Endothelial cell of umbilical vein (primary cell): ENCODE measurements around the gene TNRC6A. TPM values are rescaled to one million over a fixed set of nuclear protein-coding genes. Genes with fewer than 3 reads are reported as not detected.
A peak's percentile ranks its signal among the peaks of the same experiment; 100 is the strongest.

Source experiments
- BruUV-seq: library from RNA; stranded (reverse); fragments of 400-500 nt; replicated peaks from 2 replicates; lab custom pipeline; 2021; lab: Mats Ljungman, UMichigan
- CTCF ChIA-PET: fragments of 300-600, 350-600 bp; sonication (Branson Sonifier 250); formaldehyde crosslinking; loops from one replicate; lab custom pipeline; 2021; ENCODE audit warnings: antibody characterized with exemption, inconsistent platforms; lab: Charles Lee
- POLR2A ChIA-PET: fragments of 300-600, 350-600 bp; sonication (Branson Sonifier 250); formaldehyde crosslinking; loops from one replicate; lab custom pipeline; 2021; ENCODE audit warnings: antibody characterized with exemption, inconsistent platforms; lab: Charles Lee
- DNase-seq: peaks from one replicate; pipeline ENCODE4 v3.0.0-alpha.2; 2011; ENCODE audit warnings: low read depth, low spot score
- FAIRE-seq: peaks from 2 replicates; lab custom pipeline; 2011; peaks lifted over from hg19 to GRCh38; lab: Jason Lieb, UNC
- H2AFZ ChIP-seq: 2 replicates; pipeline ENCODE4 v1.6.0; 2012; ENCODE audit warnings: low read depth, low read length, control low read depth, inconsistent platforms
- H3K27ac ChIP-seq: 2 replicates; pipeline ENCODE4 v1.5.1; 2011; ENCODE audit warnings: low read depth, mild to moderate bottlenecking, control low read depth, low read length, moderate library complexity; ENCODE audit not compliant: insufficient read depth
- H3K27me3 ChIP-seq, 2 experiments: 2 replicates each; pipeline versions ENCODE4 v1.6.0 to v1.6.1; 2011; ENCODE audit warnings: low read length in 2 of 2, mixed read lengths in 1 of 2; ENCODE audit not compliant: control insufficient read depth in 2 of 2, insufficient read depth in 2 of 2
- H3K36me3 ChIP-seq, 2 experiments: 2 replicates in 1 of 2; 3 replicates in 1 of 2; pipeline ENCODE4 v1.5.1; 2011; ENCODE audit warnings: low read length in 2 of 2, mild to moderate bottlenecking in 1 of 2, moderate library complexity in 1 of 2; ENCODE audit not compliant: control insufficient read depth in 2 of 2, insufficient read depth in 2 of 2; ENCODE audit errors: extremely low read depth in 1 of 2
- H3K4me1 ChIP-seq: 3 replicates; pipeline ENCODE4 v1.5.1; 2011; ENCODE audit warnings: mild to moderate bottlenecking, low read length; ENCODE audit not compliant: control insufficient read depth, insufficient read depth; ENCODE audit errors: extremely low read depth
- H3K4me2 ChIP-seq: 2 replicates; pipeline ENCODE4 v1.6.1; 2011; ENCODE audit warnings: low read length, control low read depth, mixed read lengths; ENCODE audit not compliant: insufficient read depth
- H3K4me3 ChIP-seq, 3 experiments: fragments of 200-600 bp in 1 of 3; sonication (generic), shearing (Covaris generic) in 1 of 3; replicated peaks in 1 of 3; 2 replicates each; pipeline ENCODE4 v1.5.1; 2011 to 2016; ENCODE audit warnings: control low read depth in 3 of 3, low read length in 3 of 3, mild to moderate bottlenecking in 2 of 3, inconsistent platforms in 1 of 3, low read depth in 1 of 3, moderate library complexity in 1 of 3; ENCODE audit not compliant: insufficient read depth in 1 of 3
- H3K79me2 ChIP-seq: 2 replicates; pipeline ENCODE4 v1.6.0; 2012; ENCODE audit warnings: low read length, inconsistent platforms; ENCODE audit not compliant: control insufficient read depth, insufficient read depth
- H3K9ac ChIP-seq: replicated peaks from 2 replicates; pipeline ENCODE3; 2011; ENCODE audit warnings: low read length, control low read depth; ENCODE audit not compliant: insufficient read depth; ENCODE audit errors: extremely low read depth
- H3K9me1 ChIP-seq: replicated peaks from 3 replicates; pipeline ENCODE4 v1.6.0; 2011; ENCODE audit warnings: mild to moderate bottlenecking, low read length; ENCODE audit not compliant: control insufficient read depth, insufficient read depth; ENCODE audit errors: extremely low read depth
- H3K9me3 ChIP-seq: replicated peaks from 2 replicates; pipeline ENCODE4 v1.5.1; 2012; ENCODE audit warnings: low read length, inconsistent platforms; ENCODE audit not compliant: control insufficient read depth, insufficient read depth
- H4K20me1 ChIP-seq: replicated peaks from 2 replicates; pipeline ENCODE3; 2011; ENCODE audit warnings: mild to moderate bottlenecking, low read length; ENCODE audit not compliant: control insufficient read depth, insufficient read depth; ENCODE audit errors: extremely low read depth
- EZH2 ChIP-seq: IDR thresholded peaks from 2 replicates; pipeline ENCODE4 v1.6.1; 2012; ENCODE audit warnings: borderline replicate concordance, low read depth, mild to moderate bottlenecking, moderate library complexity, low read length, inconsistent platforms; ENCODE audit not compliant: severe bottlenecking
- FOS ChIP-seq: IDR thresholded peaks from 2 replicates; pipeline ENCODE4 v1.6.1; 2011; ENCODE audit warnings: mild to moderate bottlenecking, low read length, moderate library complexity, borderline replicate concordance; ENCODE audit not compliant: insufficient read depth
- GATA2 ChIP-seq: IDR thresholded peaks from 2 replicates; pipeline ENCODE4 v1.7.0; 2011; ENCODE audit warnings: low read depth, mild to moderate bottlenecking, moderate library complexity, mixed read lengths, low read length; ENCODE audit not compliant: insufficient read length, insufficient read depth
- JUN ChIP-seq: IDR thresholded peaks from 2 replicates; pipeline ENCODE4 v1.6.1; 2011; ENCODE audit warnings: borderline replicate concordance, low read depth; ENCODE audit not compliant: insufficient read length, insufficient read depth
- MYC ChIP-seq: IDR thresholded peaks from one replicate; pipeline ENCODE4 v1.6.1; 2011; ENCODE audit warnings: mild to moderate bottlenecking, low read depth, low read length
- POLR2A ChIP-seq: IDR thresholded peaks from 2 replicates; pipeline ENCODE4 v1.6.1; 2012; ENCODE audit warnings: low read depth, mild to moderate bottlenecking, control low read depth, low read length
- POLR2AphosphoS5 ChIP-seq: IDR thresholded peaks from 2 replicates; pipeline ENCODE4 v1.6.1; 2012; ENCODE audit warnings: low read depth, mild to moderate bottlenecking, control low read depth, low read length, moderate library complexity; ENCODE audit not compliant: insufficient read depth
- dilution Hi-C: fragments of 300-500 bp; cut with MboI; formaldehyde crosslinking; loops from one replicate; pipeline ENCODE4 v1.15.0; 2019; ENCODE audit warnings: low sequenced_read_pairs; ENCODE audit not compliant: extremely low pct_ligation_motif_present
- intact Hi-C: fragments of 100-400 bp; cut with micrococcal nuclease; formaldehyde crosslinking; loops from one replicate; pipeline ENCODE4 v1.10.0; 2022
- polyA plus RNA-seq, 4 experiments: library from polyadenylated mRNA; depleted of rRNA in 3 of 4; stranded (reverse) in 3 of 4; unstranded in 1 of 4; fragments of >200 nt; gene quantifications; 2 replicates each; pipeline versions ENCODE4 v1.2.1 to v1.2.3, GENCODE V29; 2011 to 2012; ENCODE audit warnings: missing spikeins in 1 of 4
- total RNA-seq: library from RNA; stranded (reverse); gene quantifications from 2 replicates; pipeline ENCODE4 v1.2.3, GENCODE V29; 2021
- TF ChIP-seq, protein P1 (sequence below): IDR thresholded peaks from 2 replicates; pipeline ENCODE4 v1.6.1; 2011; ENCODE audit not compliant: insufficient read depth, insufficient read length
- TF ChIP-seq, protein P2 (sequence below), 2 donors: IDR thresholded peaks; 1 replicate in 1 of 2; 2 replicates in 1 of 2; pipeline ENCODE4 v1.5.1; 2011; ENCODE audit warnings: low read length in 2 of 2, mild to moderate bottlenecking in 2 of 2, moderate library complexity in 2 of 2, control low read depth in 1 of 2, inconsistent platforms in 1 of 2, low read depth in 1 of 2; ENCODE audit not compliant: insufficient read depth in 1 of 2; ENCODE audit errors: extremely low read depth in 1 of 2

TNRC6A gene
- total and polyA plus RNA-seq, 2 donors (not counting 3 experiments of a cell fraction or from before 2014, with no cell fraction given), result 39.3 to 74.5 TPM

DNA sequence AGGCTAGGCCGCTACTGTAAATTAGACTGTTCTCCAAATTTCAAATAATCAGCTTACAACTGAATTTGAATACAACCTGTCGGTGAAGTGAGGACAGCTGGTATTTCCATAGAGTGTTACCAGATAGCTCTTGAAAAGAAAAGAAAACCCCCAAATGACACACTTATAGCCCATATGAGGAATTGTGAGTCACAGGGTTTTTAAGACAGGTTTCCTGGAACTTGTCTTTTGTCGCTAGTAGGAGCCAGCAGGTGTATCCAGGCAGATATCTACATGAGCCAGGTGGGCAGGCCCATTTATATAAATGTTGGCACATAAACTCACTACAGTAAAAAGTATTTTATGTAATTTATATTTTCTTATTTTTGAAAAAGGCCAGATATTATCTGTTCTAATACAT, 24.0 kb downstream of the TNRC6A start:
- peaks cover 18% of the 10 kb centered on the region for H4K20me1 ChIP-seq
- CTCF ChIA-PET, result interaction anchor here (1.3 kb wide), 1 partner anchor 186 kb away, joined by 3 read pairs; no protein-coding TSS in a partner anchor
- POLR2A ChIA-PET, result no interaction called here
- peaks cover 19% of the 10 kb centered on the region for H3K4me1 ChIP-seq
- FAIRE-seq, result no peak
- peaks cover 0 to 2% of the 10 kb centered on the region in 2 experiments for H3K36me3 ChIP-seq
- TF ChIP-seq, protein P1, sequence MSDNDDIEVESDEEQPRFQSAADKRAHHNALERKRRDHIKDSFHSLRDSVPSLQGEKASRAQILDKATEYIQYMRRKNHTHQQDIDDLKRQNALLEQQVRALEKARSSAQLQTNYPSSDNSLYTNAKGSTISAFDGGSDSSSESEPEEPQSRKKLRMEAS, result no peak
- TF ChIP-seq FOS, result peak; percentile 5
- dilution Hi-C loops (no loop called here), intact Hi-C loops (no loop called here)
- peak; percentile 26 for DNase-seq
- H3K4me3 ChIP-seq, result no peak overlapping the region
- H3K27me3 ChIP-seq, result no peaks in the 10 kb centered on the region
- H3K9me3 ChIP-seq, result no peaks in the 10 kb centered on the region
- no peak overlapping the region for H2AFZ ChIP-seq
- no peak overlapping the region for H3K27ac ChIP-seq
- H3K9me1 ChIP-seq, result no peaks in the 10 kb centered on the region
- H3K9ac ChIP-seq, result no peak overlapping the region
- H3K79me2 ChIP-seq, result peaks cover 85% of the 10 kb centered on the region
- BruUV-seq, result no TSS peak
- H3K4me2 ChIP-seq, result no peak overlapping the region

DNA sequence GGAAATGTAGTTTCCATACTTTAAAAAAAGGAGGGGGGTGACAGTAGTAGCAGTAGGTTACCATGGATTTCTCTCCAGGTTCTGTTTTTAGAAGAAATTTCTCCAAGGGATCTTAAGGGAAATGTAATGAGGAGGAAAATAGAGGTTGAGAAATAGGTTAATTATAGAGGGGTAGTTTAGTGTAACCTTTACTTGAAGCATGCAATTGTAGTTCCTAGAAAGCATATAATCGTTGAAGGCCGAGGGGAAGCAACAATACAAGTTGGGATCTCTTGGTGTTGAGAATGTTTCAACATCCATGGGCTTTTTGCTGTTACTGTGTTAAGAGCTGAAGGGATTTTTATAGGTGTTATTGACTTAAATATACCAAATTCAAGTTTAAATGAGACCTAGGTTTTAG, 25.1 kb downstream of the TNRC6A start:
- no TSS peak for BruUV-seq
- Histone ChIP-seq H4K20me1 (peaks cover 14% of the 10 kb centered on the region), H3K27ac (no peak overlapping the region), H3K79me2 (peaks cover 85% of the 10 kb centered on the region), H3K9me3 (no peaks in the 10 kb centered on the region), H3K9ac (no peak overlapping the region), H3K9me1 (no peaks in the 10 kb centered on the region), H3K36me3 (peaks cover 0 to 4% of the 10 kb centered on the region in 2 experiments), H3K4me2 (no peak overlapping the region), H2AFZ (no peak overlapping the region), H3K4me3 (no peak overlapping the region), H3K4me1 (peaks cover 8% of the 10 kb centered on the region), H3K27me3 (no peaks in the 10 kb centered on the region)
- intact Hi-C loops (no loop called here), dilution Hi-C loops (no loop called here)
- FAIRE-seq (no peak), DNase-seq (no peak)
- TF ChIP-seq GATA2 (no peak), EZH2 (no peak), FOS (no peak), JUN (no peak), POLR2A (no peak), POLR2AphosphoS5 (no peak), MYC (no peak)
- TF ChIP-seq, protein P2, sequence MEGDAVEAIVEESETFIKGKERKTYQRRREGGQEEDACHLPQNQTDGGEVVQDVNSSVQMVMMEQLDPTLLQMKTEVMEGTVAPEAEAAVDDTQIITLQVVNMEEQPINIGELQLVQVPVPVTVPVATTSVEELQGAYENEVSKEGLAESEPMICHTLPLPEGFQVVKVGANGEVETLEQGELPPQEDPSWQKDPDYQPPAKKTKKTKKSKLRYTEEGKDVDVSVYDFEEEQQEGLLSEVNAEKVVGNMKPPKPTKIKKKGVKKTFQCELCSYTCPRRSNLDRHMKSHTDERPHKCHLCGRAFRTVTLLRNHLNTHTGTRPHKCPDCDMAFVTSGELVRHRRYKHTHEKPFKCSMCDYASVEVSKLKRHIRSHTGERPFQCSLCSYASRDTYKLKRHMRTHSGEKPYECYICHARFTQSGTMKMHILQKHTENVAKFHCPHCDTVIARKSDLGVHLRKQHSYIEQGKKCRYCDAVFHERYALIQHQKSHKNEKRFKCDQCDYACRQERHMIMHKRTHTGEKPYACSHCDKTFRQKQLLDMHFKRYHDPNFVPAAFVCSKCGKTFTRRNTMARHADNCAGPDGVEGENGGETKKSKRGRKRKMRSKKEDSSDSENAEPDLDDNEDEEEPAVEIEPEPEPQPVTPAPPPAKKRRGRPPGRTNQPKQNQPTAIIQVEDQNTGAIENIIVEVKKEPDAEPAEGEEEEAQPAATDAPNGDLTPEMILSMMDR (IDR thresholded peaks at IDR 0.05; ENCODE audit: extremely low read depth in 1 of 2, insufficient read depth in 1 of 2, low read depth in 1 of 2, low read length in 2 of 2), result no peak
- TF ChIP-seq, protein P1, result no peak
- ChIA-PET POLR2A (no interaction called here), CTCF (interaction anchor here (1.2 to 1.9 kb wide), 4 partner anchors 9 to 174 kb away, joined by 3 to 4 read pairs (median 4); no protein-coding TSS in a partner anchor)
